G401.6 (cell line): ENCODE measurements around the gene RPL5.
"Not testable (repeated sequence)": the region's sequence is repeated elsewhere in the genome, so short reads cannot be mapped to it uniquely, and the experiment has no call there.

Experiments used
- FAIRE-seq: peaks from 2 replicates; lab custom pipeline; 2012; peaks lifted over from hg19 to GRCh38; lab: Jason Lieb, UNC

Gene RPL5

GRCh38 chr1:92831762-92832536, at the start of gene RPL5:
TSS of gene RPL5 (plus strand) at chr1:92832040. CDS start at chr1:92832115, 75 bp downstream.
- peak; percentile 88 for FAIRE-seq

DNA sequence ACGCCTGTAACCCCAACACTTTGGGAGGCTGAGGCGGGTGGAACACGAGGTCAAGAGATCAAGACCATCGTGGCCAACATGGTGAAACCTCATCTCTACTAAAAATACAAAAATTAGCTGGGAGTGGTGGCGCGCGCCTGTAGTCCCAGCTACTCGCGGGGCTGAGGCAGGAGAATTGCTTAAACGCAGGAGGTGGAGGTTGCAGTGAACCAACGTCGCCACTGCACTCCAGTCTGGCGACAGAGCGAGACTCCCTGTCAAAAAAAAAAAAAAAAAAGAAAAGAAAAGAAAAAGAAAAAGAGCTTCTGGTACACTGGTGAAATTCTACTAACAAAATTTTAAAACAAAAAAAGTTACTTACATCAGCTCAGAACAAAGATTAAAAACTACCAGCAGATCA, 48.3 kb upstream of the RPL5 start:
- not testable (repeated sequence) for FAIRE-seq

- no peak for FAIRE-seq
These were observed 47.7 kb upstream of the RPL5 start for GRCh38 chr1:92784021-92784638.

DNA sequence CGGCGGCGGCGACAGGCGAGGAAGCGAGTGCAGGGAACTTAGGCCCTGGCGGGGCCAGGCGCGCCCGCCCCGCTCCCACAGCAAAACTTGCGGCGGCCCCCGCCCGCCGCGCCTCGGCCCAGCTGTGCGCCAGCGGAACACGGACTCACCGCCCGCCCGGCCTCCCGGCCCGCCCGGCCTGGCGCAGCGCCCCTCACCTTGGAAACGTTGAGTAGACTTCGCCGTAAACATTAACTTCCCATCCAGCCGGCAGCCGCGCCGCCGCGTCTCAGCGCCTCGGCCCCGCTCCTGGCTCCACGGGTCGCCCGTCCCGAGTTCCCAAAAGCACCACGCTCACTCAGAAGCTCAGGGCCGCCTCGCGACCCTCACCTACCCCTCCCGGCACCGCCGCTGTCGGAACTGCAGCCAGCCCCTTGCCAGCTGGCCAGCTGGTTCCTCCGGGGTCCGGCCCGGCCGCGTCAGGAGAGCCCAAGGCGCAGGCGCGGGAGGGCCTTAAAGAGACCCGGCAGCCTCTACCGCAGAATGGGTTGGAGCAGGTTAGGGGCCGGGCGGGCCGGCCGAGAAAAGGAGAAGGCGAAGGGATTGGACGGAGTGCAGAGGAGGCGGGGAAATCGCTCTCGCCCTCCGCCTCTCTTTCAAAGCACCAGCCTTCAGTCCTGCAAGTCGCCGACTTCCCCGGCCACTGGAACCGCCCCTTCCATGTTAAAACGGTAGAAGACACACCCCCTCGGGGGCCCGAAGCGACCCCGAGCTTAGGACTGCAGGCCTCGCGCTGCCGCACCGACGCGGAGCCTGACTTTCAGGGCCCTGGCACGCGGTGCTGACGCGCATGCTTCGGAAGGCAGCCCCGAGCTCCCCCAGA, 47.0 kb upstream of the RPL5 start, which contains the start of gene EVI5:
Gene EVI5 (minus strand): TSS at position 470 of the 862 bp plus-strand sequence. CDS start 48,562 bp downstream, outside the sequence.
- FAIRE-seq = peak; percentile 98

DNA sequence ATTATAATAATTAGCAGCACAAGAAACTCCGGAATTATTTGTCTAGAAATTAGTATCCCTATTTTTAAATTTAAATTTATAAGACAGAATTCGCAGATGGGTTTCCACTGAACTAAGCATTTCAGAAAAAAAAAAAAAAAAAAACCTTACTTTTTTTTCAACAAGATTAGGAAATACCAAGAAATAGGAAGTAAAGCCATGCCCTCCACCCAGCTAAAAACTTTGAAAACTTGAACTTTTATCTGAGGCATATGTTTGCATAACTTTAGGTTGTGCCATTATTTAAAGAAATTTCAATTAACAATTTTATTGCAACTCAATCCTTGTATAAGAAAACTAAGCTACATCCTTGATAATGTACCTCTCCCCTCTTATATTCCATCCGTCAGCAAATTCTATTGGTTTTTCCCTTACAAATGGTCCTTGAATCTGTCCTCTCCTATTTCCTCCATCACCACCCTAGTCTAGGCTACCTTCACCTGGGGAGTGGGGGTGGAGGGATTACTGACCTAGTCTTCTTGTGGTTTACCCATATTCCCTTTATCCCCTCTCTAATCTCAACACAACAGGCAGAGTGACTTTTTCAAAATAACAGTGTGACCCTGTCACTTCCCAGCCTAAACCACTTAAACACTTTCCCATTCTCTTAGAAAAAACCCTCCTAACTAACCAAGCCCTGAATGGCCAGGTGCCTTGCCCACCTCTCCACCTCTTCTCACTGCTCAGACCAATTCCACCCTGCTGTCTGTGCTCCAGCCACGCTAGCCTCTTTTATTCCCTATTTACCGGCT, 45.5 kb upstream of the RPL5 start:
- no peak for FAIRE-seq

DNA sequence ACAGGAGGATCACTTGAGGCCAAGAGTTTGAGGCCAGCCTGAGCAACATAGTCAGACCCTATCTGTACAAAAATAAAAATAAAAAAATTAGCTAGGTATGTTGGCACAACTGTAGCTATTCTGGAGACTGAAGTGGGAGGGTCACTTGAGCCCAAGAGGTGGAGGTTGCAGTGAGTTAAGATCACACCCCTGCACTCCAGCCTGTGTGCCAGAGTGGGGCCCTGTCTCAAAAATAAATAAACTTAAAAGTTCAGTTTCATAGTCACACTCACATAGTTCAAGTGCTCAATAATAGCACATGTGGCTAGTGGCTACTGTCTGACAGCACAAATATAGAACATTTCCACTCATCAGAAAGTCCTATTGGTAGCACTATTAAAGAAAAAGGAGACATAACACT, 41.8 kb upstream of the RPL5 start:
- FAIRE-seq = no peak

DNA sequence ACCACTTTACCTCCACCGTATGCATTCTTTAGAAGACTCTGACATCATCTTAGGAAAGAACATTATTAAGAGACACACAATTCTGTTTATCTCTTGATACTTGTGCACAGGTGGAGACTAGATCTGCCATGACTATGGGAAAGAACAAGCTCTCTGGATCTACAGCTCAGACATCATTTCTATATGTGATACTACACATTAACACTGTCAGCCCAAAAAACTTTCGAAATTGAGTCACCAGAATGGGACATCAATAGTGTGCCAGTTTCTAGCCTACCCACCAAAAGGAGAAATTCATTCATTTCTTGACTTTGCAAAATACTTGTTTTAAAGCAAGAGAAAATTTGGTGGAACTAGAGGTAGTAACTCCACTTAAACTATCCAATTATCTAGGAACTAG, 41.0 kb upstream of the RPL5 start:
- no peak for FAIRE-seq

- no peak for FAIRE-seq
These were observed 40.3 kb upstream of the RPL5 start for GRCh38 chr1:92791487-92792066.

DNA sequence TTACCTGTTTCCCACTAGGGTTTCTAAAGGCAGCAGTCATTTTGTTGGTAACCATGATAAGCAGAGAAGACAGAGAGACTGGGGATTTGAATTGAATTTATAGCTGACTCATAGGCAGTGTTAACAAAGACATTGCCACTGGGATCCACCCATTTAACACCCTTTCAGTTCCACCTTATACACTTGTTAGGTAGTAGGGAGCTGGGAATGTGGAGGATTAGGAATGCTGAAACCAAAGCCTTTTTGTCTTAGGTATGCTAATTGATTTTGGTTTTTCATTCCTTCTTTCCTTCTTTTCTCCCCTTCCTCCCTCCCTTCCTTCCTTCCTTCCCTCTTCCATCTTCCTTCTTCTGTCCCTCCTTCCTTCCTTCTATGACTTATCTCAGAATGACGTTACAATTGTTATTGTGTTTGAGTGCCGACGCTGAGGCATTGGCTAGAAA, 39.5 kb upstream of the RPL5 start:
- FAIRE-seq = no peak

DNA sequence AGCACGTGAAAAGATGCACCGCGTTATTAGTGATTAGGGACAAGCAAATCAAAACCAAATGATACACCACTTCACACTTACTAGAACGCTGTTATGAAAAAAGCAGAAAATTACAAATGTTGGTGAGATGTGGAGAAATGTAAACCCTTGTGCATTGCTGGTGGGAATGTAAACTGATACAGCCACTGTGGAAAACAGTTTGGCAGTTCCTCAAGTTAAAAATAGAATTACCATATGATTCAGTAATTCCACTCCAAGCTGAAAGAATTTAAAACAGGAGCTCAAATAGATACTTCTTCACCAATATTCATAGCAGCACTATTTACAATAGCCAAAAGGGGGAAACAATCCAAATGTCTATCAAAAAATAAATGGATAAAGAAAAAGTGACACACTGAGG, 36.7 kb upstream of the RPL5 start:
- no peak for FAIRE-seq

DNA sequence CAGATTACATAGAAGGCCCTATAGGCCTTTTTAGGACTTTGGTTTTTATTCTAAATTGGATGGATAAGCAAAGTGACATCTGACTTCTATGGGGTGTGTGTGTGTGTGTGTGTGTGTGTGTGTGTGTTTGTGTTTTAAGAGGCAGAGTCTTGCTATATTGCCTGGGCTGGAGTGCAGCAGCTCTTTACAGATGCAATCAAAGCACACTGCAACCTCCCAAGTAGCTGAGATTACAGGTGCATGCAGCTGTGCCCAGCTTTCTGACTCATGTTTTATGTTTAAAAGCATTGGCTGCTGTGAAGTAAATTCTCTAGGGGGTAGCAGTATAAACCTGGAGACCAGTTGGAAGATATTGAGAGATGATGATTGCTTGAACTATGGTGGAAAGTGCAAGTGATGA, 34.5 kb upstream of the RPL5 start:
- no peak for FAIRE-seq

- FAIRE-seq = no peak
These were observed 33.9 kb upstream of the RPL5 start for GRCh38 chr1:92797961-92798360.

GRCh38 chr1:92803140-92803887, 28.5 kb upstream of the RPL5 start:
- FAIRE-seq = no peak

GRCh38 chr1:92804721-92805201, 27.1 kb upstream of the RPL5 start:
- no peak for FAIRE-seq

- no peak for FAIRE-seq
These were observed 26.6 kb upstream of the RPL5 start for GRCh38 chr1:92805216-92805615.

DNA sequence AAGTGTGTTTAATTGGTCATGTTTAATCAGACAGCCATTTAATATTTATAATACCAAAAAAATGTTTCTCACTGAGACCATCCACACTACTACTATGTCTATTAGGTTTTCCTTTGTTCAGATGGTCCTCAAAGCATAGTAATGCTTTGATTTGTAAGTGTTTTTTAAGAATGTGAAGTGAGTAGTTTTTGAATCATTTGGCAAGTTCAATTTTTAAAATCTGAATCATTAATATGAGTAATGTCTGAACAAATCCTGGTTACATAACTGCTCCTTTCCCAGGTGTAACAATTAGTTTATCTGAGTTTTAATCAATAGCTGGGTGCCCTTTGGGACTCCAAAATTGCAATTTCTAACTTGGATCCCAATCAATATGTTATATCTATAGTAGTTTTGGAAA, 23.5 kb upstream of the RPL5 start:
- FAIRE-seq = no peak

DNA sequence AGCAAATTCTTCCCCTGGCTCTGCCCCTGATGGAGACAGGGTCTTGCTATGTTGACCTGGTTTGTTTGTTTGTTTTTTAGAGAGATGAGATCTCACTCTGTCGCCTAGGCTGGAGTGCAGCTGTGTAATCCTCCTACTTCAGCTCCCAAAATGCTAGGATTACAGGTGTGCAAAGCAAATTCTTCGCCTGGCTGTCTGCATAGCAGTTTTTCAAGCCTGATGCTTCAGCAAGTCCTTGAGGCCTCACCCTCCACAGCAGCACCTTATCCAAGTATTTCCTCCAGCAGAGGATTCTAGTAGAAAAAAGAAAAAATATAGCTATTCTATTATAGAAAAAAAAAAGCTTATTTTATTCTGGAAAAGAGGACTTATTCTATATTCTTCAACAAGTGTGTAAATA, 15.1 kb upstream of the RPL5 start:
- FAIRE-seq = no peak

GRCh38 chr1:92817137-92817697, 14.6 kb upstream of the RPL5 start:
- no peak for FAIRE-seq

- FAIRE-seq = no peak
These were observed 13.7 kb upstream of the RPL5 start for GRCh38 chr1:92817986-92818764.

DNA sequence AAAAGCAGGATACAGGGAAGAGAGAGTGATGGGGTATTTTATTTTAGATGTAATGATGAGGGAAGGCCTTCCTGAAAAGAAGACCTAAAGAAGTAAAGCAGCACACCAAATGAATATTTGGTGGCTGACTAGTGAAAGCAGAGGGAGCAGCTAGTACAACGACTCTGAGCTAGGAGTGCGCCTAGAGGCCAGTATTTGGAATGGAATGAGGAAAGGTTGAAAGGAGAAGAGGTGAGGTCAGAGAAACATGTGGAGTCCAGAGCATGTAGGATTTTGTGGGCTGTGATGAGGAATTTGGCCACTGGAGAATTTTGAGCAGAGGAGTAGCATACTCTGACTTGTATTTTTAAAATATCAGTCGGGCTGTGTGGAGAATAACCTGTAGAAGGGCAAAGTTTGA, 11.8 kb upstream of the RPL5 start:
- no peak for FAIRE-seq
